DND-41 (cell line): ENCODE measurements around the gene TSPEAR.

Experiments
- CTCF ChIP-seq: IDR thresholded peaks from 2 replicates; pipeline ENCODE4 v1.5.1; 2012; ENCODE audit warnings: borderline replicate concordance, low read length, moderate library complexity, mild to moderate bottlenecking; ENCODE audit not compliant: poor library complexity, severe bottlenecking; ENCODE audit errors: extremely low read depth
- EZH2 ChIP-seq: IDR thresholded peaks from 3 replicates; pipeline ENCODE4 v1.6.1; 2012; ENCODE audit warnings: borderline replicate concordance, low read depth, mild to moderate bottlenecking, moderate library complexity, low read length, inconsistent platforms; ENCODE audit not compliant: severe bottlenecking

- TF ChIP-seq CTCF (no peak), EZH2 (no peak)
These were observed 111.9 kb downstream of the TSPEAR start for GRCh38 chr21:44599264-44600029.
